Panc1 (cell line): ENCODE measurements around the gene OR6K6. TPM values are rescaled to one million over a fixed set of nuclear protein-coding genes. Genes with fewer than 3 reads are reported as not detected.

Experiments
- ATAC-seq: fragments of 200-7000 bp; cut with Tn5 transposase; 2 replicates; pipeline ENCODE4 v1.9.1; 2020; ENCODE audit warnings: mild to moderate bottlenecking, moderate library complexity
- BruUV-seq: library from RNA; stranded (reverse); fragments of 400-500 nt; replicated peaks from 2 replicates; lab custom pipeline; 2021; lab: Mats Ljungman, UMichigan
- CTCF ChIA-PET: fragments of 300-600 bp; sonication (Branson Sonifier 250); formaldehyde crosslinking; loops from one replicate; lab custom pipeline; 2022; ENCODE audit warnings: antibody characterized with exemption; lab: Charles Lee
- POLR2A ChIA-PET: fragments of 300-600 bp; sonication (Branson Sonifier 250); formaldehyde crosslinking; loops from one replicate; lab custom pipeline; 2022; ENCODE audit warnings: antibody characterized with exemption; lab: Charles Lee
- DNase-seq: peaks from one replicate; pipeline ENCODE4 v3.0.0-alpha.2; 2010; ENCODE audit warnings: low read depth, low spot score
- H3K27ac ChIP-seq: 2 replicates; pipeline ENCODE4 v1.5.1; 2011; ENCODE audit warnings: mild to moderate bottlenecking, low read length, inconsistent platforms
- H3K27me3 ChIP-seq: fragments of 200-500 bp; sonication (Bioruptor generic); 2 replicates; pipeline ENCODE4 v1.6.0; 2014; ENCODE audit warnings: low read length, inconsistent platforms; ENCODE audit not compliant: control insufficient read depth, insufficient read depth
- H3K36me3 ChIP-seq: fragments of 200-500 bp; sonication (Bioruptor generic); 2 replicates; pipeline ENCODE4 v1.5.1; 2014; ENCODE audit warnings: inconsistent platforms, mild to moderate bottlenecking, low read length, moderate library complexity; ENCODE audit not compliant: control insufficient read depth, insufficient read depth
- H3K4me1 ChIP-seq: 2 replicates; pipeline ENCODE4 v1.5.1; 2011; ENCODE audit warnings: inconsistent platforms, mild to moderate bottlenecking, low read length, moderate library complexity; ENCODE audit not compliant: control insufficient read depth, insufficient read depth
- H3K4me3 ChIP-seq, 2 experiments: 2 replicates each; pipeline ENCODE4 v1.5.1; 2011 to 2012; ENCODE audit warnings: low read depth in 2 of 2, low read length in 2 of 2, mild to moderate bottlenecking in 2 of 2, inconsistent platforms in 1 of 2, moderate library complexity in 1 of 2
- H3K9me3 ChIP-seq: fragments of 200-500 bp; sonication (Bioruptor generic); 2 replicates; pipeline ENCODE4 v1.5.1; 2014; ENCODE audit warnings: low read depth, mild to moderate bottlenecking, inconsistent platforms, low read length, moderate library complexity; ENCODE audit not compliant: control insufficient read depth, insufficient read depth
- POLR2AphosphoS5 ChIP-seq: IDR thresholded peaks from 2 replicates; pipeline ENCODE4 v1.6.1; 2012; ENCODE audit warnings: mild to moderate bottlenecking, low read depth, low read length, moderate library complexity
- SIN3A ChIP-seq: IDR thresholded peaks from 2 replicates; pipeline ENCODE4 v1.6.1; 2012; ENCODE audit warnings: low read depth, mild to moderate bottlenecking, low read length, moderate library complexity, borderline replicate concordance; ENCODE audit not compliant: insufficient read depth
- TCF7L2 ChIP-seq: IDR thresholded peaks from 2 replicates; pipeline ENCODE4 v1.6.1; 2011; ENCODE audit warnings: mild to moderate bottlenecking, low read depth, low read length, inconsistent platforms
- in situ Hi-C: cut with HindIII; loops from 2 replicates; pipeline ENCODE4 v1.10.0; 2016; ENCODE audit warnings: low sequenced_read_pairs, low pct_unique_long_range_greater_than_20kb
- intact Hi-C: fragments of 100-400 bp; cut with micrococcal nuclease; formaldehyde crosslinking; loops from one replicate; pipeline ENCODE4 v1.10.0; 2022; ENCODE audit not compliant: unreplicated experiment
- total RNA-seq: library from RNA; stranded (reverse); gene quantifications from one replicate; pipeline ENCODE4 v1.2.1, GENCODE V29; 2021; ENCODE audit not compliant: unreplicated experiment
- TF ChIP-seq, protein P1 (sequence below): fragments of 450-650 bp; IDR thresholded peaks from 2 replicates; pipeline ENCODE4 v1.5.1; 2017; ENCODE audit warnings: mild to moderate bottlenecking
- TF ChIP-seq, protein P2 (sequence below), 2 experiments: IDR thresholded peaks; 2 replicates each; pipeline ENCODE4 v1.6.1; 2011 to 2012; ENCODE audit warnings: low read depth in 2 of 2, control low read depth in 1 of 2, low read length in 1 of 2, mild to moderate bottlenecking in 1 of 2, moderate library complexity in 1 of 2; ENCODE audit not compliant: insufficient read depth in 1 of 2

OR6K6 gene
- total RNA-seq, 1 experiment from 2014 or later = not detected

DNA sequence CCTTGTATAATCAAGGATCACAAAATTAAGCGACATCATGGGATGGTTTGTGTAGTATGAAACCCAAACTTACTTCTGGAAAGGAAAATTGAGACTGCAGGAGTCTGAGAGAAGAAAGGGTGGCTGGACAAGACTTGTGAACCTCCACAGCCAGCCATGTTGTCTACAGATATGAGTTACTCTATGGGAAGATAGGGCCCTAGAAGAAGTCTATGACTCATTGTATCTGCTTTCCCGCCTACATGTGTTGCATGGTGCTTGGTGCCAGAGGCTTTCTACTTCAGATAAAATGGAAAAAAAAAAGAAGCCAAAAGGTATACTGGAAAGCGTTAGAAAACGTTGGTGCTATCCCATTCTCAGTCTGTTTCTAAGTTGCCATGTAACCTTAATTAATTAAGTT, 45.2 kb downstream of the OR6K6 start:
- Histone ChIP-seq H3K27me3 (no peaks in the 10 kb centered on the region), H3K36me3 (no peaks in the 10 kb centered on the region), H3K27ac (no peak overlapping the region), H3K4me1 (no peaks in the 10 kb centered on the region), H3K4me3 (no peak overlapping the region), H3K9me3 (no peaks in the 10 kb centered on the region)
- in situ Hi-C loops (no loop called here), intact Hi-C loops (no loop called here)
- BruUV-seq = no TSS peak
- DNase-seq = no peak
- ATAC-seq = no peak
- POLR2A ChIA-PET = no interaction called here
- CTCF ChIA-PET = no interaction called here
- TF ChIP-seq TCF7L2 = no peak
- TF ChIP-seq POLR2AphosphoS5 = no peak
- TF ChIP-seq, protein P1, sequence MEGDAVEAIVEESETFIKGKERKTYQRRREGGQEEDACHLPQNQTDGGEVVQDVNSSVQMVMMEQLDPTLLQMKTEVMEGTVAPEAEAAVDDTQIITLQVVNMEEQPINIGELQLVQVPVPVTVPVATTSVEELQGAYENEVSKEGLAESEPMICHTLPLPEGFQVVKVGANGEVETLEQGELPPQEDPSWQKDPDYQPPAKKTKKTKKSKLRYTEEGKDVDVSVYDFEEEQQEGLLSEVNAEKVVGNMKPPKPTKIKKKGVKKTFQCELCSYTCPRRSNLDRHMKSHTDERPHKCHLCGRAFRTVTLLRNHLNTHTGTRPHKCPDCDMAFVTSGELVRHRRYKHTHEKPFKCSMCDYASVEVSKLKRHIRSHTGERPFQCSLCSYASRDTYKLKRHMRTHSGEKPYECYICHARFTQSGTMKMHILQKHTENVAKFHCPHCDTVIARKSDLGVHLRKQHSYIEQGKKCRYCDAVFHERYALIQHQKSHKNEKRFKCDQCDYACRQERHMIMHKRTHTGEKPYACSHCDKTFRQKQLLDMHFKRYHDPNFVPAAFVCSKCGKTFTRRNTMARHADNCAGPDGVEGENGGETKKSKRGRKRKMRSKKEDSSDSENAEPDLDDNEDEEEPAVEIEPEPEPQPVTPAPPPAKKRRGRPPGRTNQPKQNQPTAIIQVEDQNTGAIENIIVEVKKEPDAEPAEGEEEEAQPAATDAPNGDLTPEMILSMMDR = no peak

DNA sequence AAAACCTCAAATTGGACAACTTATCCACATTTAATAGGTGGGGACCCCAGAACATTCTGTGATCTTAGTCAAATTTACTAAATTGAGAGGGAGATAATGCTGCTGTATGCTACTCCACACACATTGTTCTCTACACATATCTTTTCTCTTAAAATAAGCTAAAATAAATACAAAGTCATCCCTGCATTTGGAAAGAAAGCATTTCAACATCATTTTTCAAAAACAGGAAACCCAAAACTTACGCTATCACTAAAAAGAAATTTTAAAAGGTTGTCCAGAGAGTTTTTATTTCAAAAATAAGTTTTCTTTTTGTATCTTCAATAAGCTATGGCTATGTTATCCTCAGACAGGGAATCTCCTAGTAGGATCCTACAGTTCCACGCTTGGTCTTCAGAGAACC, 46.0 kb downstream of the OR6K6 start:
- H3K27me3 ChIP-seq = no peaks in the 10 kb centered on the region
- BruUV-seq = no TSS peak
- no peaks in the 10 kb centered on the region for H3K4me1 ChIP-seq
- POLR2A ChIA-PET = no interaction called here
- intact Hi-C loops = no loop called here
- ATAC-seq (no peak), DNase-seq (no peak)
- H3K27ac ChIP-seq = no peak overlapping the region
- no peak overlapping the region for H3K4me3 ChIP-seq
- no peaks in the 10 kb centered on the region for H3K9me3 ChIP-seq
- CTCF ChIA-PET = no interaction called here
- H3K36me3 ChIP-seq = no peaks in the 10 kb centered on the region
- in situ Hi-C loops = no loop called here
- TF ChIP-seq, protein P1 = no peak
- TF ChIP-seq SIN3A (no peak), POLR2AphosphoS5 (no peak), TCF7L2 (no peak)
- TF ChIP-seq, protein P2, sequence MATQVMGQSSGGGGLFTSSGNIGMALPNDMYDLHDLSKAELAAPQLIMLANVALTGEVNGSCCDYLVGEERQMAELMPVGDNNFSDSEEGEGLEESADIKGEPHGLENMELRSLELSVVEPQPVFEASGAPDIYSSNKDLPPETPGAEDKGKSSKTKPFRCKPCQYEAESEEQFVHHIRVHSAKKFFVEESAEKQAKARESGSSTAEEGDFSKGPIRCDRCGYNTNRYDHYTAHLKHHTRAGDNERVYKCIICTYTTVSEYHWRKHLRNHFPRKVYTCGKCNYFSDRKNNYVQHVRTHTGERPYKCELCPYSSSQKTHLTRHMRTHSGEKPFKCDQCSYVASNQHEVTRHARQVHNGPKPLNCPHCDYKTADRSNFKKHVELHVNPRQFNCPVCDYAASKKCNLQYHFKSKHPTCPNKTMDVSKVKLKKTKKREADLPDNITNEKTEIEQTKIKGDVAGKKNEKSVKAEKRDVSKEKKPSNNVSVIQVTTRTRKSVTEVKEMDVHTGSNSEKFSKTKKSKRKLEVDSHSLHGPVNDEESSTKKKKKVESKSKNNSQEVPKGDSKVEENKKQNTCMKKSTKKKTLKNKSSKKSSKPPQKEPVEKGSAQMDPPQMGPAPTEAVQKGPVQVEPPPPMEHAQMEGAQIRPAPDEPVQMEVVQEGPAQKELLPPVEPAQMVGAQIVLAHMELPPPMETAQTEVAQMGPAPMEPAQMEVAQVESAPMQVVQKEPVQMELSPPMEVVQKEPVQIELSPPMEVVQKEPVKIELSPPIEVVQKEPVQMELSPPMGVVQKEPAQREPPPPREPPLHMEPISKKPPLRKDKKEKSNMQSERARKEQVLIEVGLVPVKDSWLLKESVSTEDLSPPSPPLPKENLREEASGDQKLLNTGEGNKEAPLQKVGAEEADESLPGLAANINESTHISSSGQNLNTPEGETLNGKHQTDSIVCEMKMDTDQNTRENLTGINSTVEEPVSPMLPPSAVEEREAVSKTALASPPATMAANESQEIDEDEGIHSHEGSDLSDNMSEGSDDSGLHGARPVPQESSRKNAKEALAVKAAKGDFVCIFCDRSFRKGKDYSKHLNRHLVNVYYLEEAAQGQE (IDR thresholded peaks at IDR 0.05; ENCODE audit: insufficient read depth in 1 of 2, low read depth in 2 of 2, low read length in 1 of 2) = no peak
